Measurements from ENCODE around the gene DOP1A.

The DOP1A gene

DNA sequence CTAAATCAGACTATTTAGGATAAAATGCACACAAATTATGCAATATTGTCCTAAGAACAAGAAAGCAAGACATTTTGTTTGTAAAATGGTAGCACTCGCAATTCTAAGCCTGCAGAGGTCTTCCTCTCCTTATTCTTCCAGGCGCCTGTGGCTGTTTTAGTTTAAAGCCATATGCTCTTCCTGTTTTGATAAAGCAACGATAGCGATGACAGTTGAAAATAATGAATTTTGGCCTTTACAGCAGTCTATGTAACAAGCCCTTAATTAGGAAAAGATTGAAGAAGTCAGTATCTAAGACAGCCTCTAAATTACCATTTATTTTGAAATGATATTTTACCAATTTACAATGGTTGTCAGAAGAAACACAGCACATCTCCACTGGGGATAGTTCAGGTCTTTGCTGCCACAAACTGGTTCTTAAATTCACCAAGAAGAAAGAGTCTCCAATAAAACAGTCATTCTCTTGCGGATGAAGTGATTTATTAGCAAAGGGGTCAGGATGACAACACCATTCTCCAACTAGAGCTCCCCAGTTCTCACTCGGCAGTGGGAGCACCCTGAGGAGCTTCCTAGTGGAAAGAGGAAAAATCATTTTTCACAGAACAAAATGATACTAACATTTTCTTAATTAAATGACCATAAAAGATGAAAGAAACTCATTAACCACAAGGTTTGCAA is 23.2 kb upstream of the DOP1A start:
- no peak for TF ChIP-seq ZFX (IDR thresholded peaks at IDR 0.05)
- TF ChIP-seq, protein P1, sequence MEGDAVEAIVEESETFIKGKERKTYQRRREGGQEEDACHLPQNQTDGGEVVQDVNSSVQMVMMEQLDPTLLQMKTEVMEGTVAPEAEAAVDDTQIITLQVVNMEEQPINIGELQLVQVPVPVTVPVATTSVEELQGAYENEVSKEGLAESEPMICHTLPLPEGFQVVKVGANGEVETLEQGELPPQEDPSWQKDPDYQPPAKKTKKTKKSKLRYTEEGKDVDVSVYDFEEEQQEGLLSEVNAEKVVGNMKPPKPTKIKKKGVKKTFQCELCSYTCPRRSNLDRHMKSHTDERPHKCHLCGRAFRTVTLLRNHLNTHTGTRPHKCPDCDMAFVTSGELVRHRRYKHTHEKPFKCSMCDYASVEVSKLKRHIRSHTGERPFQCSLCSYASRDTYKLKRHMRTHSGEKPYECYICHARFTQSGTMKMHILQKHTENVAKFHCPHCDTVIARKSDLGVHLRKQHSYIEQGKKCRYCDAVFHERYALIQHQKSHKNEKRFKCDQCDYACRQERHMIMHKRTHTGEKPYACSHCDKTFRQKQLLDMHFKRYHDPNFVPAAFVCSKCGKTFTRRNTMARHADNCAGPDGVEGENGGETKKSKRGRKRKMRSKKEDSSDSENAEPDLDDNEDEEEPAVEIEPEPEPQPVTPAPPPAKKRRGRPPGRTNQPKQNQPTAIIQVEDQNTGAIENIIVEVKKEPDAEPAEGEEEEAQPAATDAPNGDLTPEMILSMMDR (conservative IDR thresholded peaks at IDR 0.05): no peak
- no peak overlapping the region for H3K27ac ChIP-seq

DNA sequence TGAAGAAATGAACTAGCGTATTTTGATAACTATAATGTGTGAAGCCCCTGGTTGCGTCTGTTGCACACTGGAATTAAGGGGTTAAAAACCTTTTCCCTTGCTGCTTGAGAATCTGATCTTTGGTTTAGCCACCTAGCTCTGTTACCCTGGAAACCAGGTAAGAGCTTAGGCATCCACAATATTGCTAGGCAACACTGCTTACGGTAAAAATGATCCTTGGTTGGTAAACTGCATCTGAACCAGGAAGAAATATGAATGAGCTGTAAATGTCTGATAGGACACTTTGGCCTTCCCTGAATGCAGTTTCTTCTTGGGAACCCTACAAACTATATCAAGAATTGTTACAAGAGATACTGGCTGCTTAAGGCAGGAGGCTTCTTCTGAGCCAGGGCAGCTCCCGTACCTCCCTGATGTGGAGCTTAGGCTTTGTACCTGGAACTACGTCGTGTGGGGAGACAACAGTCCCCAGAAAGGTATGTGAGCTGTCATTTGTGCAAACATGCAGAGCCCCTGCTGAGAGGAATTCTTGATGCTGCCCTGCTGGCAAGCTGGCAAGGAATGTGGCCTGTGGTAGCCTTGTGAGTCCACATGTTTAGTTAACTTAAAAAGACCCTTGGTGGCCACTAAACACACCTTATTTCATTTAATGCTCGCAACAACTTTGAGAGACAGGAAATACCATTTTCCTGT is 20.3 kb upstream of the DOP1A start:
- TF ChIP-seq, protein P1 (conservative IDR thresholded peaks at IDR 0.05): no peak
- TF ChIP-seq ZFX (IDR thresholded peaks at IDR 0.05): no peak
- no peak overlapping the region for H3K27ac ChIP-seq

DNA sequence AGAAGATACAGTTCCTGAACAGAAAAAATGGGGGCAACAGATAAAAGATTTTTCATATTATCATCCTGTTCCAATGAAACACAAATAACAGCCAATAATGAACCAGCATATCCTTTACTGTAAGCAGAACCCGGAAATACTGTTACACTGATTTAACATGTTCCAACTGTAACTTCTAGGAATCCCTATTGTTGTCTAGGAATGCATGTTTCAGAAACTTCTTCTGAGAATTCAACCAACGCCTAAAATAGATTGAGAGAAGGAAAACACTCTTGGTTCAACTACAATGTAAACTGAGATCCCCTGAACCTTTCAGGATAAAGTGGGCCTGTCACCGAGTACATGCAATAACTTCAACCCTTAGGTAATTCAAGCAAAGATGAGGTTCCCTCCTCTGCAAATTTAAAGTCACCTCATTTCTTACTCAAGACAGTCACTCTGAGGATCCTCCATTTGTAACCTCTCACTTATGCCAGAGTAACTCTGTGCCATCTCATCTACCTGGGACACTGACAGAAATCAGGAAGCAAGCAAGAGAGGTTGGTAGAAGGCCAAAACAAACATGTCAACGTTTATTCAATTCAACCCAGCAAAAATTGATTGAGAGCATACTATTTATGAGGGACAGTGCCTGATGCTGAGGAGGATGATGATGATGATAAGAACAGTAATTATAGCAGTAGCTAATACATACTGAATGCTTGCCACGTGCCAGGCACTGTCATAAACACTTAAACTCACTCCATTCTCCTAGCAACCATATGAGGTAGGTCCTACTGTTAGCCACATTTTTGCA is 15.9 kb upstream of the DOP1A start:
- TF ChIP-seq, protein P1 (conservative IDR thresholded peaks at IDR 0.05): no peak
- TF ChIP-seq ZFX (IDR thresholded peaks at IDR 0.05): no peak
- H3K27ac ChIP-seq: no peak overlapping the region

DNA sequence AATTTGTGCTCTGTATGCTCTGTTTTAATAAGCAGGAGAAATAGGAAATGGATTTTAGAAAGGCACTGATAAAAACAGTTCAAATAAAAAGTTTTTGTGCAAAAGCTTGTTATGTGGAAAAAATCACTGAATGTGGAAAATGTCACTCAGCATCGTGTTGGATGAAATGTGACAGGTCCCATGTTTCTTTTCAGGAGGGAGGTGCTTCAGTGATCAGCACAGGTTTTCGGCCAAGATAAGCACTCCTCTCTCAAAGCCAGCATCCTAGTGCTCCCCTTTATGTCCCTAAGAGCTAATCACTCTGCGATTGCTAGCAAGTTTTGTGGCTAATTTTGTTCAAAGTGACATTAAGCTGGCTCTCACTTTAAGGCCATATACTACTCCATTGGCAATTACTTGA is 13.8 kb upstream of the DOP1A start:
- H3K27ac ChIP-seq: no peak overlapping the region
- no peak for TF ChIP-seq ZFX (IDR thresholded peaks at IDR 0.05)
- TF ChIP-seq, protein P1 (conservative IDR thresholded peaks at IDR 0.05): no peak

DNA sequence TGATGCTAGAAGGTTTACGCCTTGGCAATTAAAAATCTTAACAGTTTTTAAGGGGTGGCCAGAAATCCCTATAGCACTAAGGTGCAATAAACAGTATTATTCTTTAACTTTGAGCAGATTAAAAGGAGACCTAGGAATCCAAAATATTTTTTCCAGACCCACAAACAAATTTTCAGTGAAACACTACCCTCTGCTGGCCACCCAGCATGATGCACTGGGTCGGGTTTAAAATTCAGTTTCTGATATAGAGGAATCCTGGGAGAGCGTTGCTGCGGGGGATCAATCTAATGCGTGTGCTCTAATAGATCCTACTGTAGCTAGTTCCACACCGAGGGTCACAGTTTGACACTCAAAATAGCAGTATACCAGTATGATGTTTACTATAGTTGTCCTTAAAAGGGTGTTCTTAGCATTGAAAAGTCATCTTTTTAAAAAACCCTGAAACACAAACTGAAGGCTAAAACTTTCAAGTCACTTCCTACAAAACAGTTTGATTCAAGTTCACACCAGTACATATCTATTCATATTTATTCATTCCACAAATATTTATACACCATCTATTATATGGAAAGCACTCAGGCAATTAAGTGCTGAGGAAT is 12.0 kb upstream of the DOP1A start:
- no peak for TF ChIP-seq ZFX (IDR thresholded peaks at IDR 0.05)
- TF ChIP-seq, protein P1 (conservative IDR thresholded peaks at IDR 0.05): peak; percentile 82
- H3K27ac ChIP-seq: no peak overlapping the region

DNA sequence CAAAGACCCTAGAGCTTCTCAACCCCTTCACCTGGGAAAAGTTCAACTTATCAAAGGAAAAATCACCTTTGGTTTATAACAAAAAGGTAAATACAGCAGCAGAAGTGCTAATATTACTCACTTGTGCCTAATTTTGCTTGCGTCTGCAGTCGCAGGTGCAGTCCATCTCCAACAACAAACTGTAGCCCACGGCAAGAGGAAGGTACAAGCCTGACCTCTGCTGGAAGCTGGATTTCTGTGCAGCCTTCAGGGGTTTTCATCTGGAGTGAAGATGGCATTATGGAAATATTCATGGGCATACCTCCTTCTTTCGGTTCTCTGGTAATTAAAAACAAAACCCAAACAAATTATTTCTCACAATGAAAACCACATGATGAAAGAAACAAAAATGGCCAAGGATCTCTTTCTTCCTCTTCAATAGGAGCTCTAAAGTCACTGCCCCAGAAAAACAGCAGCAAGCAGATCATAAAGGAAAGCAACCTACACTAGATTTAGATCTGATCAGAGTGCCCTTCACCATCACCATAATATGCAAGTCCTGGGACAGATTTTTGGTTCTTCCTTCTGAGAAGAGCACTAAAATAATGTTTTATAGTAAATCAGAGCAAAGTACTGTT is 9.7 kb upstream of the DOP1A start:
- TF ChIP-seq, protein P1 (conservative IDR thresholded peaks at IDR 0.05): peak; percentile 83
- no peak for TF ChIP-seq ZFX (IDR thresholded peaks at IDR 0.05)
- no peak overlapping the region for H3K27ac ChIP-seq
